AG08396 (cell line): ENCODE results near the gene PTCH1.
A peak's percentile ranks its signal among the peaks of the same experiment; 100 is the strongest.

Experiments
- DNase-seq: peaks from one replicate; pipeline ENCODE4 v3.0.0; 2012; ENCODE audit warnings: low spot score, mixed read lengths

The PTCH1 gene

GRCh38 chr9:95497772-95498171 is 19.0 kb downstream of the PTCH1 start:
- DNase-seq, result peak; percentile 58

GRCh38 chr9:95496687-95497086 is 20.1 kb downstream of the PTCH1 start:
- DNase-seq, result no peak

- DNase-seq, result no peak
These were observed 20.8 kb downstream of the PTCH1 start for GRCh38 chr9:95495961-95496360.

- DNase-seq, result no peak
These were observed 21.2 kb downstream of the PTCH1 start for GRCh38 chr9:95495529-95495928.

GRCh38 chr9:95494416-95495371 is 22.1 kb downstream of the PTCH1 start:
- peak; percentile 34 for DNase-seq

- DNase-seq, result no peak
These were observed 22.8 kb downstream of the PTCH1 start for GRCh38 chr9:95494022-95494415.

GRCh38 chr9:95493402-95493801 is 23.4 kb downstream of the PTCH1 start:
- DNase-seq, result no peak

GRCh38 chr9:95491543-95492320 is 25.0 kb downstream of the PTCH1 start:
- no peak for DNase-seq

GRCh38 chr9:95488954-95489353 is 27.8 kb downstream of the PTCH1 start:
- DNase-seq, result no peak

GRCh38 chr9:95486318-95486717 is 30.5 kb downstream of the PTCH1 start:
- DNase-seq, result no peak

GRCh38 chr9:95484225-95484624 is 32.5 kb downstream of the PTCH1 start:
- DNase-seq, result no peak

GRCh38 chr9:95483431-95483830 is 33.3 kb downstream of the PTCH1 start:
- DNase-seq, result no peak

GRCh38 chr9:95482621-95483020 is 34.1 kb downstream of the PTCH1 start:
- no peak for DNase-seq

- no peak for DNase-seq
These were observed 35.8 kb downstream of the PTCH1 start for GRCh38 chr9:95481000-95481399.

- no peak for DNase-seq
These were observed 36.4 kb downstream of the PTCH1 start for GRCh38 chr9:95480346-95480745.

- no peak for DNase-seq
These were observed 37.4 kb downstream of the PTCH1 start for GRCh38 chr9:95479330-95479729.

GRCh38 chr9:95478335-95478734 is 38.4 kb downstream of the PTCH1 start:
- DNase-seq, result no peak

GRCh38 chr9:95477885-95478284 is 38.9 kb downstream of the PTCH1 start:
- no peak for DNase-seq

GRCh38 chr9:95477441-95477840 is 39.3 kb downstream of the PTCH1 start:
- no peak for DNase-seq

- DNase-seq, result no peak
These were observed 48.0 kb downstream of the PTCH1 start for GRCh38 chr9:95468791-95469190.

- no peak for DNase-seq
These were observed 51.7 kb downstream of the PTCH1 start for GRCh38 chr9:95465115-95465514.

- DNase-seq, result no peak
These were observed 53.4 kb downstream of the PTCH1 start for GRCh38 chr9:95463148-95464060.
